Neural progenitor cell (in vitro differentiated cells): ENCODE data around the gene SEC14L3.

Experiments
- EZH2phosphoT487 ChIP-seq: fragments of 200-600 bp; sonication (generic); IDR thresholded peaks from 2 replicates; pipeline ENCODE4 v1.6.1; 2017; ENCODE audit warnings: antibody characterized with exemption
- TF ChIP-seq, protein P1 (sequence below): fragments of 200-600 bp; sonication (generic); IDR thresholded peaks from 2 replicates; pipeline ENCODE4 v1.5.1; 2017; ENCODE audit warnings: antibody characterized with exemption, mild to moderate bottlenecking

DNA sequence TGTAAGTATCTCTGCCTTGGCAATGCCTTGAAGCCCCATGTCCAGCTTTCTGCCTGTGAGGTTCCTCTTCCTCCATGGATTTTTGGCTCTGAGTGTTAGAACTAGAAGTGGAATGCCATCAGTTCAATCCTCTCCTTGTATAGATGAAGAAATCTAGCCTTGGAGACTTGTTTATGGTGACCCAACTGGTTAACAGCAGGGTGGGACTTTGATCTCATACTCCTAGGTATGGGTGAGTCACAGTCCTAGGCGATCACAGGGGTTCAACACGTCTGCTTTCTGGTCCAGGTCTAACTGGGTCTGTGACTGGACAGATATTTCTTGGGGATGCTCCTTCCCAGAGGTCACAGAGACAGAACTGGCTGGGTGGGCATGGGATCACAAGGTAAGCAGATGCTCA, 55.4 kb downstream of the SEC14L3 start:
- TF ChIP-seq, protein P1, sequence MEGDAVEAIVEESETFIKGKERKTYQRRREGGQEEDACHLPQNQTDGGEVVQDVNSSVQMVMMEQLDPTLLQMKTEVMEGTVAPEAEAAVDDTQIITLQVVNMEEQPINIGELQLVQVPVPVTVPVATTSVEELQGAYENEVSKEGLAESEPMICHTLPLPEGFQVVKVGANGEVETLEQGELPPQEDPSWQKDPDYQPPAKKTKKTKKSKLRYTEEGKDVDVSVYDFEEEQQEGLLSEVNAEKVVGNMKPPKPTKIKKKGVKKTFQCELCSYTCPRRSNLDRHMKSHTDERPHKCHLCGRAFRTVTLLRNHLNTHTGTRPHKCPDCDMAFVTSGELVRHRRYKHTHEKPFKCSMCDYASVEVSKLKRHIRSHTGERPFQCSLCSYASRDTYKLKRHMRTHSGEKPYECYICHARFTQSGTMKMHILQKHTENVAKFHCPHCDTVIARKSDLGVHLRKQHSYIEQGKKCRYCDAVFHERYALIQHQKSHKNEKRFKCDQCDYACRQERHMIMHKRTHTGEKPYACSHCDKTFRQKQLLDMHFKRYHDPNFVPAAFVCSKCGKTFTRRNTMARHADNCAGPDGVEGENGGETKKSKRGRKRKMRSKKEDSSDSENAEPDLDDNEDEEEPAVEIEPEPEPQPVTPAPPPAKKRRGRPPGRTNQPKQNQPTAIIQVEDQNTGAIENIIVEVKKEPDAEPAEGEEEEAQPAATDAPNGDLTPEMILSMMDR: no peak
- no peak for TF ChIP-seq EZH2phosphoT487
